Endothelial cell of umbilical vein (primary cell): ENCODE measurements around the gene UMPS. TPM values are rescaled to one million over a fixed set of nuclear protein-coding genes. Genes with fewer than 3 reads are reported as not detected.

Experiments
- BruUV-seq: library from RNA; stranded (reverse); fragments of 400-500 nt; replicated peaks from 2 replicates; lab custom pipeline; 2021; lab: Mats Ljungman, UMichigan
- CTCF ChIA-PET: fragments of 300-600, 350-600 bp; sonication (Branson Sonifier 250); formaldehyde crosslinking; loops from one replicate; lab custom pipeline; 2021; ENCODE audit warnings: antibody characterized with exemption, inconsistent platforms; lab: Charles Lee
- POLR2A ChIA-PET: fragments of 300-600, 350-600 bp; sonication (Branson Sonifier 250); formaldehyde crosslinking; loops from one replicate; lab custom pipeline; 2021; ENCODE audit warnings: antibody characterized with exemption, inconsistent platforms; lab: Charles Lee
- DNase-seq: peaks from one replicate; pipeline ENCODE4 v3.0.0-alpha.2; 2011; ENCODE audit warnings: low read depth, low spot score
- FAIRE-seq: peaks from 2 replicates; lab custom pipeline; 2011; peaks lifted over from hg19 to GRCh38; lab: Jason Lieb, UNC
- H2AFZ ChIP-seq: 2 replicates; pipeline ENCODE4 v1.6.0; 2012; ENCODE audit warnings: low read depth, low read length, control low read depth, inconsistent platforms
- H3K27ac ChIP-seq: 2 replicates; pipeline ENCODE4 v1.5.1; 2011; ENCODE audit warnings: low read depth, mild to moderate bottlenecking, control low read depth, low read length, moderate library complexity; ENCODE audit not compliant: insufficient read depth
- H3K27me3 ChIP-seq, 2 experiments: 2 replicates each; pipeline versions ENCODE4 v1.6.0 to v1.6.1; 2011; ENCODE audit warnings: low read length in 2 of 2, mixed read lengths in 1 of 2; ENCODE audit not compliant: control insufficient read depth in 2 of 2, insufficient read depth in 2 of 2
- H3K36me3 ChIP-seq, 2 experiments: 2 replicates in 1 of 2; 3 replicates in 1 of 2; pipeline ENCODE4 v1.5.1; 2011; ENCODE audit warnings: low read length in 2 of 2, mild to moderate bottlenecking in 1 of 2, moderate library complexity in 1 of 2; ENCODE audit not compliant: control insufficient read depth in 2 of 2, insufficient read depth in 2 of 2; ENCODE audit errors: extremely low read depth in 1 of 2
- H3K4me1 ChIP-seq: 3 replicates; pipeline ENCODE4 v1.5.1; 2011; ENCODE audit warnings: mild to moderate bottlenecking, low read length; ENCODE audit not compliant: control insufficient read depth, insufficient read depth; ENCODE audit errors: extremely low read depth
- H3K4me2 ChIP-seq: 2 replicates; pipeline ENCODE4 v1.6.1; 2011; ENCODE audit warnings: low read length, control low read depth, mixed read lengths; ENCODE audit not compliant: insufficient read depth
- H3K4me3 ChIP-seq, 3 experiments: fragments of 200-600 bp in 1 of 3; sonication (generic), shearing (Covaris generic) in 1 of 3; replicated peaks in 1 of 3; 2 replicates each; pipeline ENCODE4 v1.5.1; 2011 to 2016; ENCODE audit warnings: control low read depth in 3 of 3, low read length in 3 of 3, mild to moderate bottlenecking in 2 of 3, inconsistent platforms in 1 of 3, low read depth in 1 of 3, moderate library complexity in 1 of 3; ENCODE audit not compliant: insufficient read depth in 1 of 3
- H3K79me2 ChIP-seq: 2 replicates; pipeline ENCODE4 v1.6.0; 2012; ENCODE audit warnings: low read length, inconsistent platforms; ENCODE audit not compliant: control insufficient read depth, insufficient read depth
- H3K9ac ChIP-seq: replicated peaks from 2 replicates; pipeline ENCODE3; 2011; ENCODE audit warnings: low read length, control low read depth; ENCODE audit not compliant: insufficient read depth; ENCODE audit errors: extremely low read depth
- H3K9me1 ChIP-seq: replicated peaks from 3 replicates; pipeline ENCODE4 v1.6.0; 2011; ENCODE audit warnings: mild to moderate bottlenecking, low read length; ENCODE audit not compliant: control insufficient read depth, insufficient read depth; ENCODE audit errors: extremely low read depth
- H3K9me3 ChIP-seq: replicated peaks from 2 replicates; pipeline ENCODE4 v1.5.1; 2012; ENCODE audit warnings: low read length, inconsistent platforms; ENCODE audit not compliant: control insufficient read depth, insufficient read depth
- H4K20me1 ChIP-seq: replicated peaks from 2 replicates; pipeline ENCODE3; 2011; ENCODE audit warnings: mild to moderate bottlenecking, low read length; ENCODE audit not compliant: control insufficient read depth, insufficient read depth; ENCODE audit errors: extremely low read depth
- CTCF ChIP-seq, 2 donors: IDR thresholded peaks; 1 replicate in 1 of 2; 2 replicates in 1 of 2; pipeline ENCODE4 v1.5.1; 2011; ENCODE audit warnings: low read length in 2 of 2, mild to moderate bottlenecking in 2 of 2, moderate library complexity in 2 of 2, control low read depth in 1 of 2, inconsistent platforms in 1 of 2, low read depth in 1 of 2; ENCODE audit not compliant: insufficient read depth in 1 of 2; ENCODE audit errors: extremely low read depth in 1 of 2
- FOS ChIP-seq: IDR thresholded peaks from 2 replicates; pipeline ENCODE4 v1.6.1; 2011; ENCODE audit warnings: mild to moderate bottlenecking, low read length, moderate library complexity, borderline replicate concordance; ENCODE audit not compliant: insufficient read depth
- MAX ChIP-seq: IDR thresholded peaks from 2 replicates; pipeline ENCODE4 v1.6.1; 2011; ENCODE audit not compliant: insufficient read depth, insufficient read length
- MYC ChIP-seq: IDR thresholded peaks from one replicate; pipeline ENCODE4 v1.6.1; 2011; ENCODE audit warnings: mild to moderate bottlenecking, low read depth, low read length
- dilution Hi-C: fragments of 300-500 bp; cut with MboI; formaldehyde crosslinking; loops from one replicate; pipeline ENCODE4 v1.15.0; 2019; ENCODE audit warnings: low sequenced_read_pairs; ENCODE audit not compliant: extremely low pct_ligation_motif_present
- intact Hi-C: fragments of 100-400 bp; cut with micrococcal nuclease; formaldehyde crosslinking; loops from one replicate; pipeline ENCODE4 v1.10.0; 2022
- polyA plus RNA-seq, 4 experiments: library from polyadenylated mRNA; depleted of rRNA in 3 of 4; stranded (reverse) in 3 of 4; unstranded in 1 of 4; fragments of >200 nt; gene quantifications; 2 replicates each; pipeline versions ENCODE4 v1.2.1 to v1.2.3, GENCODE V29; 2011 to 2012; ENCODE audit warnings: missing spikeins in 1 of 4
- total RNA-seq: library from RNA; stranded (reverse); gene quantifications from 2 replicates; pipeline ENCODE4 v1.2.3, GENCODE V29; 2021

Gene UMPS
- total and polyA plus RNA-seq, 2 donors (not counting 3 experiments of a cell fraction or from before 2014, with no cell fraction given): 38.6 to 50.2 TPM

DNA sequence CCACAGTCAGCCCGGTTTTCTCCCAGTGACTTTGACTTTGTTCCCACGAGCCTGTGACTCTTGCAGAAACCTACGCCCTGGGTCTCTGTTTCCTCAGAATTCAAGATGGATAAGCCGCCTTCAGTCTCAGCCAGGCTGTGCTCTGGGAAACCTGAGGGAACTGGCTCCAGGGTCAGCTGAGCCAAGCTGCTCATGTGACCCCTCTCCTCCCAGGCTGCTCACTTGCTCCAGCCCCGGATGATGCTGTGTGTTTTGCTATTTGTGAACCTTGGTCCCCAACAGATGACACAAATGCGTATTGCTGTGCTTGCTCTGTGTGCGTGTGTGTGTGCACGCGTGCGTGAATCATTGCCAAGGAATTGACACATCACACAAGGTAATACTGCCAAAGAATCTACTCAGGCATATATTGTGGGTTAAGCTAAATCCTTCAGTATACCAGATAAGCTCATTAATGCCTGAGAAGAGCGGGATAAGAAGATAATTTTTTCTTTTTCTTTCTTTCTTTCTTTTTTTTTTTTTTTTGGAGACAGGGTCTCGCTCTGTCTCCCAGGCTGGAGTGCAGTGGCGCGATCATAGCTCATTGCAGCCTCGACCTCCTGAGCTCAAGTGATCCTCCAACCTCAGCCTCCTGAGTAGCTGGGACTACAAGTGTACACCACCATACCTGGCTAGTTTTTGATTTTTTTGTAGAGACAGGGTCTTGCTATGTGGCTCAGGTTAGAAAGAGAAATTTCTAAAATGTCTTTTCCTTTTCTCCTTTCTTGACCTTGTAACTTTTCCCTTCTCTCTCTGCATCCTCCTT lies 29.2 kb upstream of the UMPS start:
- Histone ChIP-seq H3K36me3 (no peaks in the 10 kb centered on the region), H3K79me2 (no peaks in the 10 kb centered on the region), H4K20me1 (no peaks in the 10 kb centered on the region), H3K9ac (no peak overlapping the region), H2AFZ (no peak overlapping the region), H3K27ac (no peak overlapping the region), H3K4me3 (no peak overlapping the region), H3K4me1 (no peaks in the 10 kb centered on the region), H3K4me2 (no peak overlapping the region), H3K27me3 (no peaks in the 10 kb centered on the region), H3K9me3 (no peaks in the 10 kb centered on the region), H3K9me1 (no peaks in the 10 kb centered on the region)
- ChIA-PET POLR2A (no interaction called here), CTCF (interaction anchor here (0.6 to 2.1 kb wide), 9 partner anchors 8 to 813 kb away, joined by 3 to 14 read pairs (median 3); no protein-coding TSS in a partner anchor)
- intact Hi-C loops (no loop called here), dilution Hi-C loops (no loop called here)
- no TSS peak for BruUV-seq
- no peak for DNase-seq
- no peak for FAIRE-seq
- TF ChIP-seq CTCF (IDR thresholded peaks at IDR 0.05; ENCODE audit: extremely low read depth in 1 of 2, insufficient read depth in 1 of 2, low read depth in 1 of 2, low read length in 2 of 2) (no peak), MYC (no peak), FOS (no peak), MAX (no peak)
